Activated T-cell treated with anti-CD3 and anti-CD28 coated beads, Interleukin-2, amount 50 U/mL, for 24 hours (primary cell): Measurements from ENCODE around the gene MPP2.
"Not testable (repeated sequence)": the region's sequence is repeated elsewhere in the genome, so short reads cannot be mapped to it uniquely, and the experiment has no call there.

Experiments
- DNase-seq: peaks from one replicate; pipeline ENCODE4 v3.0.0-alpha.2; 2020
- H3K27ac Mint-ChIP-seq: 2 replicates; pipeline ENCODE4 v1.8.0; 2020; ENCODE audit warnings: mild to moderate bottlenecking, mixed read lengths
- H3K27me3 Mint-ChIP-seq: 2 replicates; pipeline ENCODE4 v1.8.0; 2020; ENCODE audit warnings: mixed read lengths
- H3K36me3 Mint-ChIP-seq: 2 replicates; pipeline ENCODE4 v1.8.0; 2020; ENCODE audit warnings: low read depth, mixed read lengths
- H3K4me1 Mint-ChIP-seq: 2 replicates; pipeline ENCODE4 v1.8.0; 2020; ENCODE audit warnings: low read depth, mixed read lengths
- H3K4me3 Mint-ChIP-seq: 2 replicates; pipeline ENCODE4 v1.8.0; 2020; ENCODE audit warnings: mild to moderate bottlenecking, moderate library complexity, mixed read lengths
- H3K9me3 Mint-ChIP-seq: 2 replicates; pipeline ENCODE4 v1.8.0; 2020; ENCODE audit warnings: mixed read lengths

Gene MPP2

DNA sequence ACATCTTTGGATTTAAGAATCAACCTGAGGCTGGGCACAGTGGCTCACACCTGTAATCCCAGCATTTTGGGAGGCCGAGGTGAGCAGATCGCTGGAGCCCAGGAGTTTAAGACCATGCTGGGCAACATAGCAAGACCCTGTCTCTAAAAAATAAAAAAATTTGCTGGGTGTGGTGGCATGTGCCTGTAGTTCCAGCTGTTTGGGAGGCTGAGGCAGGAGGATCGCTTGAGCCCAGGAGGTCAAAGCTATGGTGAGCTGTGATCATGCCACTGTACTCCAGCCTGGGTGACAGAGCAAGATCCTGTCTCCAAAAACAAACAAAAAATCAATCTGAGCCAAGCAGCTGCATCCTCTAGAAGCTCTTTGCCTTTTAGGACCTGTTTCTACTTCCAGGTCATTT lies 32.1 kb upstream of the MPP2 start:
- not testable (repeated sequence) for H3K36me3 Mint-ChIP-seq, DNase-seq, H3K4me3 Mint-ChIP-seq, H3K27ac Mint-ChIP-seq, H3K9me3 Mint-ChIP-seq
- Mint-ChIP-seq H3K4me1 (peaks cover 14% of the 10 kb centered on the region), H3K27me3 (peaks cover 10% of the 10 kb centered on the region)

DNA sequence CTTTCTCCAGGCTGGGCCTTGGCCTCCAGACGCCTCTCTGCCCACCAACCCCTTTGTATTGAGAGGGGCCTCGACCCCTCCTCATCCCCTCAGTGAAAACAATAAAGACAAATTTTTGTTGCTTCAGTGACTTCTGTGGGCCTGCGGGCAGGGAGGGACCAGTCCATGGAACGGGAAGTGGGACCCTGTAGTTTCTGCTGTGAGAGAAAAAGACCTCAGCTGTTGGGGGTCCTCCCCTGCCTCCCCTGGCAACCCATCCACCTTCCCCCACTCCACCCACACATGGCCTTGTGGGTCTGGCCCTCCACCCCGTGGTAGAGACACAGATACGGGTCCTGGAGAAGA lies 31.5 kb upstream of the MPP2 start:
- no peaks in the 10 kb centered on the region for H3K36me3 Mint-ChIP-seq
- no peak overlapping the region for H3K4me3 Mint-ChIP-seq
- H3K27me3 Mint-ChIP-seq = peaks cover 10% of the 10 kb centered on the region

DNA sequence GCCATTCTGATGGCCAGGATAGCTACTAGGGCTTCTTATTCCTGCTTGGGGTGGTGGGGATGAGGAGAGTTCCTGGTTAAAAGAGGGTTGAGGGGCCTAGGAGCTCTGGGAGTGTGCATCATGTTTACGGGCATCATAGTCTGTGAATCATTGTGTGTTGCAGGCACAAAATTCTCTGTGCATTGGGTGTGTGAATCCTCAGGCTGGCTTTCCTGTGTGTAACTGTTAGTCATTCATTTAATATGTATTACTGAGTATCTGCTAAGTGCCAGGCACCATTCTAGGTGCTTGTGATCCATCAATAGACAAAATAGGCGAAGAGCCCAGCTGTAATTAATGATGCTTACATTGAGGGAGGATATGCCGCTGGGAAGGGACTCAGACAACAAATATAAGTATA lies 29.1 kb upstream of the MPP2 start:
- no peak overlapping the region for H3K27ac Mint-ChIP-seq
- DNase-seq = no peak
- H3K4me1 Mint-ChIP-seq = peaks cover 9% of the 10 kb centered on the region
- no peaks in the 10 kb centered on the region for H3K36me3 Mint-ChIP-seq
- H3K9me3 Mint-ChIP-seq = no peaks in the 10 kb centered on the region
- peaks cover 10% of the 10 kb centered on the region for H3K27me3 Mint-ChIP-seq
- no peak overlapping the region for H3K4me3 Mint-ChIP-seq

More for the DNA sequence above, 31.5 kb upstream of the MPP2 start:
- H3K27ac Mint-ChIP-seq = no peak overlapping the region
- DNase-seq = no peak
- H3K9me3 Mint-ChIP-seq = no peaks in the 10 kb centered on the region
- peaks cover 9% of the 10 kb centered on the region for H3K4me1 Mint-ChIP-seq

DNA sequence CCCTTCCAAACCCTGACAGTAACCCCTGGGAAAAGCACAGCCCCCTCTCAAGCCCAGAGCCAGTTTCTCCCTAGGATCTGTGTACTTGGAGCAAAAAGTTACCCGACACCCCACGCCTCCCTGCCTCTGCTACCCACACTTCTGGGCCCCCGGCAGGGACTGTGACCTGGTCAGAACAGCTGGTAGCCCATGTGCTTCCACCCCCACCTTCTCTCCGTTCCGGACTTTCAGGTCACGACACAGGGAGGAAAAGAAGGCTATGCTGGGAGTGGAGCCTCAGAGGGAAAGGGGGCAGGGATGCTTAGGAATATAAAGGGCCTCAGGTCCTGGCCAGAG lies 28.6 kb upstream of the MPP2 start:
- H3K4me3 Mint-ChIP-seq = no peak overlapping the region
- DNase-seq = no peak
- no peak overlapping the region for H3K27ac Mint-ChIP-seq
- no peaks in the 10 kb centered on the region for H3K9me3 Mint-ChIP-seq
- H3K27me3 Mint-ChIP-seq = peaks cover 10% of the 10 kb centered on the region
- H3K36me3 Mint-ChIP-seq = no peaks in the 10 kb centered on the region
- H3K4me1 Mint-ChIP-seq = peaks cover 9% of the 10 kb centered on the region

DNA sequence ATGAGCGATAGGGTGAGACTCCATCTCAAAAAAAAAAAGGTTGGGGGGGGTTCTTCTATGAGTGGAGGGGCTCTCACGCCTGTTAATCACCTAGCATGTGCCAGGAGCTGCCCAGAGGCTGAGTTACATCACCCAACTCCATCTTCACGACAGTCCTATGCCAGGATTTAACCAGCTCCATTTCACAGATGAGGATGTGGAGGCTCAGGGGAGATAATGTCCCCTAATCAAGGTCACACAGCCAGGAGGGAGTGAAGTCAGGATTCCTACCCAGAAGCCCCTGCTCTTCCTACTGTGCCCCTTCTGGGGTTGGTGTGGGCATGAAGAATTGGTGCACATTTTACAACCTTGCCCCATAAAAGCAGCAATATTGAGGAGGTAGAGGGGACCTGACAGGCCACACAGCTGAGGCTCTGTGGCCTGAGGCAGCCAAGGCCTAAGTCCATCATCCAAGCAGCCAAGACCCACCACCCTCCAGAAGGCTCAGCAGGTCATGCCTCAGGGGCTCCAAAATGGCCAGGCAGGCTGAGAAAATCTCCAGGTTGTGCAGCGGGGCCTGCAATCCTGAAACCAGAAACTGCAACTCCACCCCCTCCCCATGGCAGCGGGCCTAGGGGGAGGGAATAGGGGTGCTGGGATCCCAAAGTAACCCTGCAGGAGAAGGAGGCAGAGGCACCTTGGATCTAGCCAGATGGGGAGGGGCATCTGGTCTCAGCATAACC lies 28.0 kb upstream of the MPP2 start:
- no peaks in the 10 kb centered on the region for H3K36me3 Mint-ChIP-seq
- H3K4me1 Mint-ChIP-seq = peaks cover 9% of the 10 kb centered on the region
- peaks cover 10% of the 10 kb centered on the region for H3K27me3 Mint-ChIP-seq
- no peak overlapping the region for H3K4me3 Mint-ChIP-seq
- H3K9me3 Mint-ChIP-seq = no peaks in the 10 kb centered on the region
- no peak overlapping the region for H3K27ac Mint-ChIP-seq
- DNase-seq = no peak

DNA sequence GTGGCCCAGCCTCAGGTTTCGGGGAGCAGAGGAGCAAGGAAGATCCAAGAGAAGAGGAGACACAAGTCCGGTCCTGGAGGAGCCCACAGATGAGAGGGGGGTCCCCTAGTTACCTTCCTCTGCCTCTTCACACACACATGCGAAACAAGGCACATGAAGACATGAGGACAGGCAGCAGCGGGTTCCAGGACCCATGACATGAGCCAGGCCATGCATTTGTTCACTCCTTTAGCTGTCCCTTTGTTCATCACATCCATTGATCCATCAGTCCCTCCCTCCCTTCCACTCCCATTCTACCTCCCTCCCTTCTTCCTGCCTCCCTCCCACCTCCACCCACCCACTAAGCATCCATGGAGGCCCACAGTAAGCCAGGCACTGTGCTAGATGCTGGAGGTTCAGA lies 25.6 kb upstream of the MPP2 start:
- Mint-ChIP-seq H3K27me3 (peaks cover 2% of the 10 kb centered on the region), H3K27ac (no peak overlapping the region), H3K36me3 (no peaks in the 10 kb centered on the region), H3K4me3 (no peak overlapping the region), H3K9me3 (no peaks in the 10 kb centered on the region), H3K4me1 (peaks cover 14% of the 10 kb centered on the region)
- no peak for DNase-seq

- Mint-ChIP-seq H3K36me3 (no peaks in the 10 kb centered on the region), H3K4me3 (no peak overlapping the region), H3K27me3 (peaks cover 5% of the 10 kb centered on the region), H3K4me1 (peaks cover 16% of the 10 kb centered on the region), H3K27ac (no peak overlapping the region), H3K9me3 (no peaks in the 10 kb centered on the region)
- no peak for DNase-seq
Observed at GRCh38 chr17:43932357-43932756, 25.0 kb upstream of the MPP2 start.

DNA sequence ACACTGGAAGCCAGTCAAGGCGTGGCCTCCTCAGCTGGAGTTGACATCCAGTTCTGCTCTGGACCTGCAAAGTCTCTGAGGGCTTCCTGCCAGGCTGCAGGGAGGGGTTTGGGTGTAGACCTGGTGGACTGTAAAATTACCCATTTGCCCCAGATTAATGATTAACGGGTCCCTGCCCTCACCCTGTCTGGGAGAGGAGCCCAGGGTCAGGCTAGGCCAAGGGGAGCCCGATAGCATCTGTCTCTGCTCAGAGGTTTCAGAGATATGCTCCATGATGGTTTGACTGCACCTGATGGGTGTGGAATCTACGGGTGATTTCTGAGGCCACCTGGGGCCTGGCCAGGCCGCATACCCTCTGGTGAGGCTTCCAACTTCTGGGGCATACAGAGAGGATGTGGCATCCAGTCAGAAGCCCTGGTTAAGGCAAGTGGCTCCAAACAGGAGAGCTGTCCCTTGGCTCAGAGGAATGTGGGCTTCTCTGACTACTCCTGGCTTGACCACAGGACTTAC lies 23.8 kb upstream of the MPP2 start:
- no peak for DNase-seq
- H3K27me3 Mint-ChIP-seq = peaks cover 11% of the 10 kb centered on the region
- no peaks in the 10 kb centered on the region for H3K36me3 Mint-ChIP-seq
- no peaks in the 10 kb centered on the region for H3K9me3 Mint-ChIP-seq
- peaks cover 23% of the 10 kb centered on the region for H3K4me1 Mint-ChIP-seq
- no peak overlapping the region for H3K4me3 Mint-ChIP-seq
- H3K27ac Mint-ChIP-seq = no peak overlapping the region

DNA sequence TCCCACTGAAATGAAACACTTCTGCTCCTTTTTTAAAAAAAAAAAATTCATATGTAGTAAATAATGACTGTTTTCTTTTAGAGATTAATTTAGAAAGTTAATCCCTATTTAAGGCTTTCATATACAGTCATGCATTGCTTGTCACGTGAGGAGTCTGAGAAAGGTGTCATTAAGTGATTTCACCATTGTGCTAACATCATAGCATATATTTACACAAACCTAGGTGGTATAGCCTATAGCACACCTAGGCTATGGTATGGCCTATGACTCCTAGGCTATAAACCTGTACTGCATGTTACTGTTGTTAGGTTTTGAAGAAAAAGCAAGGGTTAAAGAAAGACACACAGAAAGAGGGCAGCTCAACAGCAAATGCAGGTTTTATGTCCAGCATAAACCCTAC lies 21.3 kb upstream of the MPP2 start:
- Mint-ChIP-seq H3K27ac (no peak overlapping the region), H3K27me3 (peaks cover 13% of the 10 kb centered on the region), H3K4me1 (peaks cover 35% of the 10 kb centered on the region), H3K36me3 (no peaks in the 10 kb centered on the region), H3K9me3 (no peaks in the 10 kb centered on the region), H3K4me3 (no peak overlapping the region)
- no peak for DNase-seq

- H3K36me3 Mint-ChIP-seq, H3K9me3 Mint-ChIP-seq, DNase-seq: not testable (repeated sequence)
- Mint-ChIP-seq H3K4me1 (peaks cover 35% of the 10 kb centered on the region), H3K27ac (peak overlapping the region; percentile 85), H3K4me3 (peak overlapping the region; percentile 68), H3K27me3 (peaks cover 13% of the 10 kb centered on the region)
Observed at GRCh38 chr17:43927929-43928328, 20.6 kb upstream of the MPP2 start.

DNA sequence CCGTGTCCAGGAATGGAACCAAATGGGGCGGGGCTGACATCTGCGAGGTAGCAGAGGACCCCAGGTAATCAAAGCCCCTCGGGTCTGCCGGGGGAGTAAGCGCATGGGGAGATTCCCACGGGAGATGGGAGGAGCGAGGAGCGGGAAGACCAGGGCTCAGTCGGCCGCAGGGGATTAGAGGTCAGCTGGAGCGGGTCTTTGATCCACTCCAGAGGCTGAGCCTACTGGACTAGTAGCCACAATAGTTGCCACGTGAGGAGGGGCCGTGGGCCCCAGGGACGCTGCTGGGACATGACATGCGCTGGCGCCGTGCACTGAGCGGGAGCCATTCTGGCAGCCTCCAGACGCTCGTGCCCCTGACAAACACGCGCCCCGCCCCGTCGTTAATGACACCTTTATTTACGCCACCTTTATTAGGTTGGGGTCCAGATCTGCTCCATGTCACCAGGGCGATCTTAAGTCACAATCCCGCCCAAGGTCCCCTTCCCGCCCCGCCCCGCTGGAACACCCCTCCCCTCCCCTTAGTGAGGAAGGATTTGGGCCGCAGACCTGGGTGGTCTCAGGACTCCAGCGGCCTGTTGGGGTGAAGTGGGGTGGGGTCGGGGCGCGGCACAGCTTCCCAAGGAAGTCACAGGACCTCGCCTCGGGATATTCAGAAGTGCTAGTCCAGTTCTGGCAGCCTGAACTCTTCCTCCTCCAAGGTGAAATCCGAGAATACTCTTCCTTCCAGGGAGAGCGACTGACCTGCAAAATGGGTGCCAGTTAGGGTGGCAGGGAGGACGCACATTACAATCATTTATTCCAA lies 19.9 kb upstream of the MPP2 start:
- Mint-ChIP-seq H3K27me3 (peaks cover 13% of the 10 kb centered on the region), H3K9me3 (no peaks in the 10 kb centered on the region), H3K4me3 (peak overlapping the region; percentile 68), H3K27ac (peak overlapping the region; percentile 85), H3K36me3 (no peaks in the 10 kb centered on the region), H3K4me1 (peaks cover 35% of the 10 kb centered on the region)
- peak; percentile 41 for DNase-seq

DNA sequence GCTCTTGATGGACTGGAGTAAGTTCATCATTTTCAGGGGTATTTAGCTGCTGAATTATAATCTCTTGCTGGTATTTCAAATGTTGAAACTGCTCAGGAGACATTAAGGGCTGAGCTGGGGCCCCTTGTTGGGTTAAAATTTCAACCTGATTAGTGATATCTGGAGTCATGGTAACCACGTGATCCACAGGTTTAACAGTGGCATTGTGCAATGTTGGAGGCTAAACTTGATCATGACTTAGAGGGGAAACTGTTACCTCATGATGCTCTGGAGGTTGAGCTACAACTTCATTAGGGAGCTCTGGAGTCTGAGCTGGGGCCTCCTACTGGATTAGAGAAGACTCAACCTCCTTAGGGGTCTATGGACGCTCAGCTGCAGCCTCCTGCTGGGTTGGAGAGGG lies 17.2 kb upstream of the MPP2 start:
- Mint-ChIP-seq H3K4me1 (peaks cover 33% of the 10 kb centered on the region), H3K4me3 (no peak overlapping the region), H3K36me3 (no peaks in the 10 kb centered on the region), H3K27me3 (peaks cover 13% of the 10 kb centered on the region), H3K9me3 (no peaks in the 10 kb centered on the region), H3K27ac (no peak overlapping the region)
- no peak for DNase-seq

DNA sequence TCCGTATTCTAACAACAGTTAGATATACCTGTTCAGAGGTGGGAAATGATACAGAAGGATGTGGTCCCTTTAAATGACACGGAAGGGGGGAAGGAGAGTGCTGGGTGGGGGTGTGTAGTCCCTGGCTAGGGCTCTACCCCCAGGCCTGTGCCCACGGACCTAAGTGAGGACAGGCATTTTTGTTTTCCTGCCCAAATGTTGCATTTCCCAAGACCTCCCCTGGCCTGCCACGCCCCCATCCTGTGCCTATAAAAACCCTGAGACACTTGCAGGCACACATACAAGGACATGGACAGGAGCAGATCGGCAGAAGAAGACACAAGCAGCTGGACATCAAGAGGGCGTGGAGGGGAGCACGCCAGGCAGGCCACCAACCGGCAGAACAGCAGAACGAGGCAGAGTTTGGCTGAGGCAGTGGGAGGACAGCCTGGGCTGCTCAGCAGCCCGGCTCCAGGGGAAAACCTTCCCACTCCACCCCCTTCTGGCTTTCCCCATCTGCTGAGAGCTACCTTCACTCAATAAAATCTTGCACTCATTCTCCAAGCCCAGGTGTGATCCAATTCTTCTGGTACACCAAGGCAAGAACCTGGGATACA lies 13.3 kb upstream of the MPP2 start:
- H3K27ac Mint-ChIP-seq = no peak overlapping the region
- no peaks in the 10 kb centered on the region for H3K9me3 Mint-ChIP-seq
- H3K27me3 Mint-ChIP-seq = no peaks in the 10 kb centered on the region
- no peak overlapping the region for H3K4me3 Mint-ChIP-seq
- no peak for DNase-seq
- H3K36me3 Mint-ChIP-seq = no peaks in the 10 kb centered on the region
- peaks cover 32% of the 10 kb centered on the region for H3K4me1 Mint-ChIP-seq

GRCh38 chr17:43918026-43918389 lies 10.7 kb upstream of the MPP2 start:
- peak overlapping the region; percentile 64 for H3K4me3 Mint-ChIP-seq
- H3K27me3 Mint-ChIP-seq = no peaks in the 10 kb centered on the region
- H3K36me3 Mint-ChIP-seq = no peaks in the 10 kb centered on the region
- no peak for DNase-seq
- peak overlapping the region; percentile 79 for H3K27ac Mint-ChIP-seq
- no peaks in the 10 kb centered on the region for H3K9me3 Mint-ChIP-seq
- peaks cover 20% of the 10 kb centered on the region for H3K4me1 Mint-ChIP-seq
